ENCODE results near the gene APOLD1.
"Not testable (repeated sequence)": the region's sequence is repeated elsewhere in the genome, so short reads cannot be mapped to it uniquely, and the experiment has no call there.

Gene APOLD1

DNA sequence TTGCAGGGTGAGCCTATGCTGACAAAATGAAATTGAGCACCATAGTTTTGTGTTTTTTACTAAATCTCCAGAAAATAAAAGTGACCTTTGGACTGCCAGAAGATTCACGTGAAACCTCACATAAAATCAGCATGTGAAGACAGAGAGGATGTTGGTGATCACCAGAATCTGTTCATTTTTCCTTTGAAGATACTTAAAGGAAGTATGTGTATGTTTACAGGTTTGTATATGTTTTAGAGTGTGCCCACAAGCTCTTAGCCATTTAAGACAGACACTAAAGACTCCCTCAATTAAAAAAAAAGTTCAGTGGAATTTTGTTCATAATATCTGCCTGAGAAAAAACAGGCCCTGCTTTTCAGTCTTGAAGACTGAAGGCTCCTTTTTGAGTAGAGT is 53.5 kb downstream of the APOLD1 start:
- DNase-seq (ENCODE audit: low read depth in 1 of 2, low spot score in 1 of 2), result no peak

DNA sequence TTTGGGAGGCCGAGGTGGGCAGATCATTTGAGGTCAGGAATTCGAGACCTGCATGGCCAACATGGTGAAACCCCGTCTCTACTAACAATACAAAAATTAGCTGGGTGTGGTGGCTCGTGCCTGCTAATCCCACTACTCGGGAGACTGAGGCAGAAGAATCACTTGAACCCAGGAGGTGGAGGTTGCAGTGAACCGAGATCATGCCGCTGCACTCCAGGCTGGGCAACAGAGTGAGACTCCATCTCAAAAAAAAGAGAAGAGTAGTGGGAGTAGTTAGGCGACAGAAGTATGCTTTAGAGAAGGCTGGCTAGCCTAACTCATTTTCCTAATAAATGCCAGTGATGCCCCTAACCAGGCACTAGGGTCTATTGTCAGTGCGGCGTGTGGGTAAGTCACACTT is 54.0 kb downstream of the APOLD1 start:
- DNase-seq (ENCODE audit: low read depth in 1 of 2, low spot score in 1 of 2), result not testable (repeated sequence)

GRCh38 chr12:12839873-12840579 is 54.6 kb downstream of the APOLD1 start:
- no peak for DNase-seq (ENCODE audit: low read depth in 1 of 2, low spot score in 1 of 2)

- DNase-seq (ENCODE audit: low read depth in 1 of 2, low spot score in 1 of 2), result no peak
Observed at GRCh38 chr12:12840580-12840899, 55.1 kb downstream of the APOLD1 start.

Measured in activated T-helper 1 cell treated with anti-CD3 and anti-CD28 coated beads, Interleukin-2, amount 50 U/mL, for 16 hours (primary cell).